ENCODE data around the gene NXPE3.
A peak's percentile ranks its signal among the peaks of the same experiment; 100 is the strongest.

Gene NXPE3

GRCh38 chr3:101803173-101803782 lies 24.3 kb downstream of the NXPE3 start:
- peak; percentile 50 for DNase-seq

DNA sequence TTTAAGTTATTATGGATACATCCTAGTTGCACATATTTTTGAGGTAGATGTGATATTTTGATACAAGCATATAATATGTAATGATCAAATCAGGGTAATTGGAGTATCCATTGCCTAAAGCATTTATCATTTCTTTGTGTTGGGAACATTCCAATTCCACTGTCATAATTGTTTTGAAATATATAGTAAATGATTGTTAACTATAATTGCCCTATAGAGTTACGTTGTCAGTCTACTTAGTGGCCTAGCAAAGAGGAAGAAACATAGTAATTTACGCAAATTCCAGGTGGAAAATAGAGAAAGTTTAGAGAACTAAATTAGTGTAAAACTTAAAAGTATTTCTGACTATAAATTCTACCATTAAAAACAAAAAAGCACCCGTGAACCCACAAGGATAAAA lies 24.9 kb downstream of the NXPE3 start:
- DNase-seq: no peak

DNA sequence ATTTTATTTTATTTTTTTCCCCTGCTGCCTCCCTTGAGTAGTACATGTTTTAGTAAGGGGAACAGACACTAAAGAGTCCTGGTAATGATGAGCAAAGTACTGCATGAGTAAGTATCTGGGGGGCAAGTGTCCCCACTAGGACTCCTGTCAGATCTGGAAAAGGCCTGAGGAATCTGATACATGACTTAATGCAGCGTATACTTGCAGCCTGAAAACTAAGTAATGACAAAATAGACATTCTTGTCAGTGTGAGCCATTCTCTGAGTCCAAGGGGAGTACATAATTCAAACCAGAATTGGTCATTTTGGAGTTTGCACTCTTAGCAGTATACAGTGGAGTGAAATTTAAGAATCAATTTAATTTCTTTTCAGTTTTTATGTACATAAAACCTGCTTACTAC lies 27.5 kb downstream of the NXPE3 start:
- DNase-seq: no peak

DNA sequence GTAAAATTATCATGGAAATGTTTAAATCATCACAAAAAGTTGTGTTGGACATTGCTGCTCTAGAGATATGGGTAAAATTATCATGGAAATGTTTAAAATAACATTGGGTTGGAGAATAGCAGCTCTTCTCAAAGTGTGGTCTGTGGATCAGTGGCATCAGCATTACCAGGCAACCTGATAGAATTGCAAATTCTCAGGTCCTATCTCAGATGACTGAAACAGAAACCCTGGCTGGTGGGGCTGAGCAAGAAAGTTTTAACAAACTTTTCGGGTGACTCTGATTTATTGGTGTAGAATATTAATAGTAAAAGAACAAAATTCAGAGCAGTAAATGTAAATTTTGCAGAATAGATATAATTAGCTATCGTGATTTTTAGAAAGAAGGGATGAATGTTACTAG lies 28.9 kb downstream of the NXPE3 start:
- DNase-seq: no peak

DNA sequence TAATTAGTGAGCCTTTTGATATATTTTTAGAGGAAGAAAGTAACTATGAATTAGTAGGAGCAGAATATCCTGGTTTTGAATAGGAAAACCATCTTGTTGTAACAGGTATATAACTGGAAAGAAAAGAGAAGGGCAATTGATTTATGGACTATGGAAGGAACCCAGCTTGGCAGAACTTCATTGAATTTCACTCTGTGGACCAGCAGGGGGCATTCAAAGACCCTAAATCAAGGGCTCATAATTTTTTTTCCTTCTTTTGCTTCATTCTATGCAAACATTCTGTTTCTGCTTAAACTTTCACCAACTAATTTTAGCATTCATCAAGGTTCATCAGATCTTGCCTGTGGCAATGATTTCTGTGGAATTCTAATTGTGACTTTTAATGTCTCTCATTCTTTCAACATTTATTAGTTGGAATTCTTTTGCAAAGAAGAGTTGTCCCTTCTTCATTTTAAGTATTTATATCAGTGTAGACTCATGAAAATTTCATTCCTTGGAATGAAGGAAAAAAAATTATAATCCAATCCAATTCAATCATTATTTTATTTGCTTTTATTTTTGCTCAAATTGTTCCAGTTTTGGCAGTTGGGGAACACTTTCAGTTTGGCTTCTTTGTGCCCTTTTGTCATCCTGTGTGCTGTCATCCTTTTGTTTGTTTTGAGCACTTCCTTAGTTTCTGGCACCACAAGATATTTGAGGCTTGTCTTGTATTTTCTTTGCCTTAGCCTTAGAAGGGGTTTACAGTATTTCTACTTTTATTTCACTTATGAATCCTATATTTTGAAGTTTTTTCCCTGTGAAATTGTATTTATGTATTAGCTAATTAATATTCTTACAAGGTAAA lies 30.4 kb downstream of the NXPE3 start:
- DNase-seq: peak; percentile 61

GRCh38 chr3:101810022-101810418 lies 31.0 kb downstream of the NXPE3 start:
- peak; percentile 61 for DNase-seq

DNA sequence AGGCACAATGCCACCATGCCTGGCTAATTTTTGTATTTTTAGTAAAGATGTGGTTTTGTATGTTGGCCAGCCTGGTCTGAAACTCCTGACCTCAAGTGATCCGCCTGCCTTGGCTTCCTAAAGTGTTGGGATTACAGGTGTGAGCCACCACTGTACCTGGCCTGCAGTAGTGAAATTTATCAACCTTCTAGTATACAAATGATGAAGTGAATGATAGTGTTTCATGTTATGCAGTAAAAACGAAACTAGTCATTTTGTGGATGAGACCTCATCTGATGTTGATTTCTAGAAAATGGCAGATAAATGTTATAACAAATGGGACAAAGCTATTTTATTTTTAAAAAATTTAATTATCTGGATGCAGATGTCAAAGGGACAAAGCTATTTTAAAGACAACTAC lies 32.9 kb downstream of the NXPE3 start:
- DNase-seq: no peak

GRCh38 chr3:101812895-101813294 lies 33.9 kb downstream of the NXPE3 start:
- no peak for DNase-seq

- DNase-seq: peak; percentile 11
These were observed 34.9 kb downstream of the NXPE3 start for GRCh38 chr3:101813817-101814440.

DNA sequence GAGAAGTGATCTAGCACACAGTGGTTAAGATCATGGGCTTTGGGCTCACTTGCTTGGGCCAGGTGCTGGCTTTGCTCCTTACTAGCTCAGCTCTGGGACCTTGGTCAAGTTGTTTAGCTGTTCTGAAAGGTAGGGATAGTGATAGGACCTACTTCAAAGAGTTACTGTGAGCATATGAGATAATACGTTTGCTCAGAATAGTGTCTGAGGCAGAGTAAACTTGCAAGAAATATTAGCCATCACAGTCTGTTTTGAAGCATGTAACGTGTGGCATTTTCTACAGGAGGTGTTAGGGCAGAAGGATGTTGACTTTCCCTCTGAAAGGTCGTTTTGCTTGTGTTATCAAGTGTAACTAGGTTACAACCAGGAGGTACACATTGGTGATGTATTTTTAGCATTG lies 35.8 kb downstream of the NXPE3 start:
- DNase-seq: no peak

DNA sequence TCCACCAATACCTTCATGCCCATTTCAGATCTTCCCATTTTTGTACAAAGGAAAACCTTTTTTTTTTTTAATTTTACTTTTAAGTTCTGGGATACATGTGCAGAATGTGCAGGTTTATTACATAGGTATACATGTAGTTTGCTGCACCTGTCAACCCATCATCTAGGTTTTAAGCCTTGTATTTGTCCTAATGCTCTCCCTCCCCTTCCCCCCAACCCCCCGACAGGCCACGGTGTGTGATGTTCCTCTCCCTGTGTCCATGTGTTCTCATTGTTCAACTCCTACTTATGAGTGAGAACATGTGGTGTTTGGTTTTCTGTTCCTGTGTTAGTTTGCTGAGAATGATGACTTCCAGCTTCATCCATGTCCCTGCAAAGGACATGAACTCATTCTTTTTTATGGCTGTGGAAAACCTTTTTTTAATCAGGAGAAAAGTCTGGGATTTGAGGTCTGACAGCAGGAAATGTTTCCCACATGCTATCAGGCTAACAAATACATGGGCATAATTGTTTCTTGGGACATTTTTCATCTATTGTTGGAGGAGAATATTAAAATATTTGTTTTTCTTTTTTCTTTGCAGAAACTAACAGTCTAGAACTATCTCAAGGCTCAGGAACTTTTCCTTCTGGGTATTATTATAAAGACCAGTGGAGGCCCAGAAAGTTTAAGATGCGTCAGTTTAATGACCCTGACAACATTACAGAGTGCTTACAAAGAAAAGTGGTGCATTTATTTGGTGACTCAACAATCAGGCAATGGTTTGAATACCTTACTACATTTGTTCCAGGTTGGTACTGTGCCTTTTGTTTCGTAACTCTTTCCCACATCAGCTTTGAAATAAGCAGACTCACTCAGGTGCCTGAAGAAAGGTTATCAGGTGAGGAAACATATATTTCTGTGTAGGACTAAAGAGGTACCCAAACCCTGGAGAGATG lies 37.5 kb downstream of the NXPE3 start:
- no peak for DNase-seq

DNA sequence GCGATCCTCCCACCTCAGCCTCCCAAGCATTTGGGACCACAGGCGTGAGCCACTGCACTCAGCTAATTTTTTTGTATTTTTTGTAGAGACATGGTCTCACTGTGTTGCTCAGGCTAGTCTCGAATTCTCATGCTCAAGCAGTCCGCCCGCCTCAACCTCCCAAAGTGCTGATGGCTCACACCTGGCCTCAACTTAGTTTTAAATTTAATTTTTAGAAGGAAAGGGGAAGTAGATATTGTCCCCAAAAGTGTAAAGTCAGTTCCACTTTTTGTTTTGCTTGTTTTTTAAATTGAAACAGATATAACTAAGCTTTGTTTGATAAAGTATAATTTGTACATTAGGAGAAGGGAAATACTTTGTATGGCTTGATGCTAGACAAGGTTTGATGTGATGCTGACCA lies 39.0 kb downstream of the NXPE3 start:
- DNase-seq: no peak

DNA sequence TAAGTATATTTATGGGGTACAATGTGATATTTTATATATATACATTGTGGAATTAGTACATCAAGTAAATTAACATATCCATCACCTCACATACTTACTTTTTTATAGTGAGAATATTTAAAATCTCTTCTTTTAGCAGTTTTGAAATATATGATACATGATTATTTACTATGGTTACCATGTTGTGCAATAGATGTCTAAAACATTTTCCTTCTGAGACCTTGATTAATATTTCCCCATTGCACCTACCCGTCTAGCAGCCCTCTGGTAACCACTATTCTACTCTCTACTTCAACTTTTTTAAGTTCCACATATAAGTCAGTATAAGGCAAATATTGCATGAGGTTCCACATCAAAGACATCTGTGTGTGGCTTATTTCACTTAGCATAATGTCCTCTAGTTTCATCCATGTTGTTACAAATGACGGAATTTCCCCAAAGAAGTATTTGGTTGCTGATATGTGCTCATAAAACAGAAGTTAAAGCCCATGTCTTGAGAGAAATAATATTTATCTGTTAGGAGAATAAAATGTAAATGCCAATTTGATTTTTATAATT lies 40.7 kb downstream of the NXPE3 start:
- no peak for DNase-seq

DNA sequence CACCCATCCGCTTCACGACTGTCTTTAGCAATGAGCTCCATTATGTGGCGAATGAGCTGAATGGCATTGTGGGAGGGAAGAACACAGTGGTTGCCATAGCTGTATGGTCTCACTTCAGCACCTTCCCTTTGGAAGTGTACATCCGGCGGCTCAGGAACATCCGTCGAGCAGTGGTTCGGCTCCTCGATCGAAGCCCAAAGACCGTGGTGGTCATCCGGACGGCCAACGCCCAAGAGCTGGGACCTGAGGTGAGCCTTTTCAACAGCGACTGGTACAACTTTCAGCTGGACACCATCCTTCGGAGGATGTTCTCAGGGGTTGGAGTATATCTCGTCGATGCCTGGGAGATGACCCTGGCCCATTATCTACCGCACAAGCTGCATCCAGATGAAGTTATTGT lies 42.5 kb downstream of the NXPE3 start:
- no peak for DNase-seq

GRCh38 chr3:101823525-101823924 lies 44.5 kb downstream of the NXPE3 start:
- no peak for DNase-seq

DNA sequence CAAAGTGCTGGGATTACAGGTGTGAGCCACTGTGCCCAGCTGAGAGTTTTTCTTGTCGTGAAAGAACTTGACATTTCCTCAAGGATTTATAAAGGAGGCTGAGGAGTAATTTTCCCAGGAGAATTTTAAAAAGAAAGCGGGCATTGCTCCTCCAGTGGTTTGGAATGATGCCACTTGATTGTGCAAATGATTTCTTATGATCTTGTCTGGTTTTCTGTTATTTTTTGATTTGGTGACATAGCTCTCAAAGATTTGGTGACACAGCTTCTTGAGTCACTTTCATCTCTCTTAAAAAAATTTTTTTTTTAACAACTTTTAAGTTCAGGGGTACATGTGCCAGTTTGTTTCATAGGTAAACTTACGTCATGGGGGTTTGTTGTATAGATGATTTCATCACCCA lies 45.7 kb downstream of the NXPE3 start:
- no peak for DNase-seq

DNA sequence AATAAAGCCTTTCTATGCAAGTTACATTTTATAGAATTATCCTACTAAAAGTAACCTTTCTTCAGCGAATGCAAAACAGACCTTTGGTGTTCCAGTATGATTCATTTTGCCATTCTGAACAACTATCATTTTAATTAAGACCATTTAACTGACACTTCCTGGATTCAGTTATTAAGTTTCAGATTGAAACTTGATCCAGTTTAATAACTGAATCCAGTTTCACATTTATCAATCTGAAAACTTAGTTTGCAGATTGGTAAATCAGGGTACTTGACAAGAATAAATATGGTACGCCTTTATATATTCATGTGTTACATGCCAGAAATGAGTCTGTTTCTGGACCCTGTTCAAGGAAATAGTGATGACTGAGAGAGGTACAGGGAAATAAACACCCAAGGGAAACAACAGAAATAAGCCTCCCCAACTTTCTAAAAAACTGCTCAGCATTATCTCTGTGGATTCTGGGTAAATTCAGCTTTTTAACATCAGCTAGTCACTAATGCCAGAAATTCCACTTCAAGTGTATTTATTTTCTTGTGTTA lies 47.0 kb downstream of the NXPE3 start:
- no peak for DNase-seq

GRCh38 chr3:101827211-101828174 lies 48.5 kb downstream of the NXPE3 start:
- peak; percentile 62 for DNase-seq

- no peak for DNase-seq
These were observed 49.3 kb downstream of the NXPE3 start for GRCh38 chr3:101828276-101828675.

- no peak for DNase-seq
These were observed 49.9 kb downstream of the NXPE3 start for GRCh38 chr3:101828691-101829436.
